Loucy (cell line): ENCODE measurements around the gene EIF3M.

Experiments
- H2AFZ ChIP-seq: fragments of 200-600 bp; sonication (generic); 2 replicates; pipeline ENCODE4 v1.6.0; 2016; ENCODE audit warnings: antibody characterized with exemption, mild to moderate bottlenecking, low read length, moderate library complexity
- H3F3A ChIP-seq: fragments of 200-600 bp; 2 replicates; pipeline ENCODE4 v1.6.0; 2016; ENCODE audit warnings: antibody characterized with exemption, low read depth, mild to moderate bottlenecking
- H3K27me3 ChIP-seq: fragments of 200-600 bp; sonication (generic); 2 replicates; pipeline ENCODE4 v1.6.1; 2014; ENCODE audit warnings: low read length, mild to moderate bottlenecking; ENCODE audit not compliant: insufficient read depth, poor library complexity, severe bottlenecking
- H3K36me3 ChIP-seq: fragments of 200-600 bp; sonication (generic); 2 replicates; pipeline ENCODE4 v1.6.1; 2016; ENCODE audit warnings: low read length; ENCODE audit not compliant: insufficient read depth
- H3K4me1 ChIP-seq: fragments of 200-600 bp; sonication (generic); 2 replicates; pipeline ENCODE4 v1.5.1; 2014; ENCODE audit warnings: low read length, mild to moderate bottlenecking; ENCODE audit not compliant: insufficient read depth, poor library complexity, severe bottlenecking
- H3K4me2 ChIP-seq: fragments of 200-600 bp; sonication (generic); 2 replicates; pipeline ENCODE4 v1.6.0; 2014; ENCODE audit warnings: antibody characterized with exemption, low read length, low read depth, mild to moderate bottlenecking; ENCODE audit not compliant: poor library complexity, severe bottlenecking
- H3K4me3 ChIP-seq: fragments of 200-600 bp; sonication (generic); 2 replicates; pipeline ENCODE4 v1.5.1; 2014; ENCODE audit warnings: low read length, mild to moderate bottlenecking, mixed read lengths; ENCODE audit not compliant: poor library complexity, severe bottlenecking
- H3K79me2 ChIP-seq: fragments of 200-600 bp; sonication (generic); 2 replicates; pipeline ENCODE4 v1.6.1; 2014; ENCODE audit warnings: low read length; ENCODE audit not compliant: insufficient read depth
- H3K9ac ChIP-seq: fragments of 200-600 bp; sonication (generic); 2 replicates; pipeline ENCODE4 v1.6.0; 2014; ENCODE audit warnings: mild to moderate bottlenecking, low read depth, low read length, moderate library complexity; ENCODE audit not compliant: poor library complexity, severe bottlenecking
- H3K9me2 ChIP-seq: fragments of 200-600 bp; sonication (generic); replicated peaks from 2 replicates; pipeline ENCODE4 v1.6.1; 2016; ENCODE audit warnings: low read depth, low read length, mixed read lengths
- H3K9me3 ChIP-seq: fragments of 200-600 bp; sonication (generic); 2 replicates; pipeline ENCODE4 v1.6.1; 2014; ENCODE audit warnings: mild to moderate bottlenecking, antibody characterized with exemption, low read length, low read depth; ENCODE audit not compliant: insufficient read depth
- H4K20me1 ChIP-seq: fragments of 200-600 bp; sonication (generic); 2 replicates; pipeline ENCODE4 v1.6.0; 2014; ENCODE audit warnings: antibody characterized with exemption, low read length, mild to moderate bottlenecking; ENCODE audit not compliant: insufficient read depth, poor library complexity, severe bottlenecking
- EZH2phosphoT487 ChIP-seq: fragments of 200-600 bp; IDR thresholded peaks from 2 replicates; pipeline ENCODE4 v1.6.1; 2018; ENCODE audit warnings: antibody characterized with exemption, mild to moderate bottlenecking, moderate library complexity, borderline replicate concordance
- TF ChIP-seq, protein P1 (sequence below): fragments of 200-600 bp; sonication (generic); conservative IDR thresholded peaks from 2 replicates; pipeline ENCODE4 v1.5.1; 2014; ENCODE audit warnings: mild to moderate bottlenecking, antibody characterized with exemption, low read length

EIF3M gene

DNA sequence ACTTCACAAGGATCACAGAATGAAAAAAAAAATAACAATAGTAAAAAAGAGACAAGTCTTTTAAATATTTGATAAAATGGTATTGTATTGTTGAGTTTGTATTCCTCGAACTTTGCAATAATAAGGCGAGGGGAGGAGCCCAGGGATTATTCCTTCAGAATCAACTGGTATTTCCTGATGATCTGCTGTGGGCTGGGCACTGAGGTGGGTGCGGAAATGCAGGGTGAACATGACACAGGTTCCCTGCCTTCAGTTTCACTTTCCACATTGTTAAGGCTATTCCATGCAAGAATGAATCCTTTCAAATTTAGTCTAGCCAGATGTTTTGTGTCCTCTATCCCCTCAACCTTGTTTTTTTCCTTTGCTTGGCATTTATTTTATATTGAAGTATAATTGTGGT lies 2.1 kb upstream of the EIF3M start:
- Histone ChIP-seq H3K36me3 (no peaks in the 10 kb centered on the region), H3F3A (no peaks in the 10 kb centered on the region), H3K4me1 (peaks cover 26% of the 10 kb centered on the region), H3K9ac (no peak overlapping the region), H3K27me3 (no peaks in the 10 kb centered on the region), H2AFZ (no peak overlapping the region), H3K9me2 (no peaks in the 10 kb centered on the region), H3K79me2 (peaks cover 33% of the 10 kb centered on the region), H3K9me3 (no peaks in the 10 kb centered on the region), H3K4me3 (no peak overlapping the region), H4K20me1 (peaks cover 20% of the 10 kb centered on the region), H3K4me2 (no peak overlapping the region)
- TF ChIP-seq, protein P1, sequence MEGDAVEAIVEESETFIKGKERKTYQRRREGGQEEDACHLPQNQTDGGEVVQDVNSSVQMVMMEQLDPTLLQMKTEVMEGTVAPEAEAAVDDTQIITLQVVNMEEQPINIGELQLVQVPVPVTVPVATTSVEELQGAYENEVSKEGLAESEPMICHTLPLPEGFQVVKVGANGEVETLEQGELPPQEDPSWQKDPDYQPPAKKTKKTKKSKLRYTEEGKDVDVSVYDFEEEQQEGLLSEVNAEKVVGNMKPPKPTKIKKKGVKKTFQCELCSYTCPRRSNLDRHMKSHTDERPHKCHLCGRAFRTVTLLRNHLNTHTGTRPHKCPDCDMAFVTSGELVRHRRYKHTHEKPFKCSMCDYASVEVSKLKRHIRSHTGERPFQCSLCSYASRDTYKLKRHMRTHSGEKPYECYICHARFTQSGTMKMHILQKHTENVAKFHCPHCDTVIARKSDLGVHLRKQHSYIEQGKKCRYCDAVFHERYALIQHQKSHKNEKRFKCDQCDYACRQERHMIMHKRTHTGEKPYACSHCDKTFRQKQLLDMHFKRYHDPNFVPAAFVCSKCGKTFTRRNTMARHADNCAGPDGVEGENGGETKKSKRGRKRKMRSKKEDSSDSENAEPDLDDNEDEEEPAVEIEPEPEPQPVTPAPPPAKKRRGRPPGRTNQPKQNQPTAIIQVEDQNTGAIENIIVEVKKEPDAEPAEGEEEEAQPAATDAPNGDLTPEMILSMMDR, result no peak
- no peak for TF ChIP-seq EZH2phosphoT487

DNA sequence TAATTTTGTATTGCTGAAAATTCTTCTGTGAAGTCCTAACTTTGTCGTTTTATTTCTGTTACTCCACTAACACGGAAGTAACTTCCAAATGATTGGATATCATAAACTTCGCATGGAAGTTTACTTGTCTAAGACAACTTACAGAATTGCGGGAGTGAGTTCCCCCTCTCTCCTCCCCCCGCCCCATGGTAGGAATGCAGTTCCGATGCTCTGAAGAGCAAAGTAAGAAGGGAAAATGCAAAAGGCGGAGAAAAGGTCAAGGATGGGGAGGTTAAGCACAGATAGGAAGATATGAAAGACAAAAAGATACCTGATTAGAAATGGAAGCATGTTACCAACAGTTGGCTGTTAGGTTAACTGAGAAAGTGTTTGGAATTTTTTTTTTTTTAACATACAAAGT lies 1.3 kb downstream of the EIF3M start:
- Histone ChIP-seq H3F3A (no peaks in the 10 kb centered on the region), H3K9ac (peak overlapping the region; percentile 92), H3K79me2 (peaks cover 67% of the 10 kb centered on the region), H3K27me3 (no peaks in the 10 kb centered on the region), H2AFZ (no peak overlapping the region), H3K4me3 (peak overlapping the region; percentile 86), H4K20me1 (peaks cover 51% of the 10 kb centered on the region), H3K4me1 (peaks cover 51% of the 10 kb centered on the region), H3K36me3 (peaks cover 20% of the 10 kb centered on the region), H3K9me2 (no peaks in the 10 kb centered on the region), H3K9me3 (no peaks in the 10 kb centered on the region), H3K4me2 (peak overlapping the region; percentile 94)
- no peak for TF ChIP-seq EZH2phosphoT487
- TF ChIP-seq, protein P1, result no peak

DNA sequence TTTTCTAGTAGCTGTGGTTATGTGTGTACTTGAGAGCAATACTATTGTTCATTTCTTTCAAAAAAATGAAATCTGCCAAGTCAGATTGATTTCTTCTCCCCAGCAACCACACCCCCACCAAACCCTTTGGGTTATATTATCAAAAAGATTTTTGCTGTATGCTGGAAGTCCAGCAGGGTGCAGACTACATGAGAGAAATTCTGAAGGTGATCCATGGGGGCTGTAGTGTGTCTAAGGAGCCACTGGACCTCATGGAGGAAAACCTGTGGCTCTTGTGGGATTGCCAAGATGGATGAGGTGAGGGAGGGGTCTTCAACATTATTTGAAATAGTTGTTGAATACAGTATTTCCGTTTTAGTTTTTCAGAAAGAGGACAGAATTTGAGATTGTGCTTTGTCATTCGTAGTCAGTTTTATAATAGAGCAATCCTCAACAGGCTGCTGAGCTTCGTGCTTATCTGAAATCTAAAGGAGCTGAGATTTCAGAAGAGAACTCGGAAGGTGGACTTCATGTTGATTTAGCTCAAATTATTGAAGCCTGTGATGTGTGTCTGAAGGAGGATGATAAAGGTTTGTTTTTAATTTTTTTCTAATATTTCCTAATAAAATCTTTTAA lies 3.1 kb downstream of the EIF3M start:
- no peak for TF ChIP-seq EZH2phosphoT487
- TF ChIP-seq, protein P1, result peak; percentile 75
- Histone ChIP-seq H3K79me2 (peaks cover 83% of the 10 kb centered on the region), H3K4me1 (peaks cover 56% of the 10 kb centered on the region), H3K4me2 (peak overlapping the region; percentile 94), H2AFZ (no peak overlapping the region), H3K9ac (peak overlapping the region; percentile 92), H3K9me3 (no peaks in the 10 kb centered on the region), H3F3A (no peaks in the 10 kb centered on the region), H3K36me3 (peaks cover 38% of the 10 kb centered on the region), H4K20me1 (peaks cover 65% of the 10 kb centered on the region), H3K4me3 (peak overlapping the region; percentile 86), H3K27me3 (no peaks in the 10 kb centered on the region), H3K9me2 (no peaks in the 10 kb centered on the region)
